ENCODE measurements around the gene C10orf143.

Gene C10orf143

DNA sequence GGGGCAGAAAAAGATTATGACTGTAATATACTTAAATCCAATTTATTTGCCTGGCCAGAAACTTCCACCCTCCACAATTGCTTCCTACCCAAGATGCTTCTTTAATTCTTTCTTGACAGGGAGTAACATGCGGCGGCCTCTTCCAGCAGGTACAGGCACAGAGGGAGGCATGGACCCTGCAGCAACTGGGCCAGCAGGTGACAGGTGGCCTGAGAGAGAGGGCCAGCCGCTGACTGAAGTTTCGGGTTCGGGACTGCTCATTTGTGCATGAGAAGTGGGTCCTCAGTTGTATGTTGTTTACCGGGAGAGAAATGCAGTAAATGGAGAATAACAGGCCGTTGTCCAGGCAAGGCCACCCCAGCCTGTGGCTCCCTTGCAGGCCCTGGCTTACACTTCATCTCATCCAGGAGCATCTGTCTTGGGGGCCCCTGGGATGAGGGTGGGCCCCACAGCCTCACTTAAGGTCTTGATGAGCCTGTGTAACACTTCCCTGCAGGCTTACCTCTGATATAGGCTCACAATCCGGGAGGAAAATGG is 72.5 kb downstream of the C10orf143 start:
- WGBS, 2 experiments: 94 to 96% methylated on average over 8 of the region's 8 CpGs
- Histone ChIP-seq H3K27me3 (ENCODE audit: control insufficient read depth, insufficient read depth, low read length, poor library complexity, severe bottlenecking) (no peaks in the 10 kb centered on the region), H3K9me3 (ENCODE audit: control insufficient read depth, low read length) (no peaks in the 10 kb centered on the region), H3K27ac (ENCODE audit: insufficient read depth, low read depth, low read length, poor library complexity, severe bottlenecking) (no peak overlapping the region), H3K36me3 (ENCODE audit: control insufficient read depth, insufficient read depth, low read length) (no peaks in the 10 kb centered on the region), H3K4me1 (ENCODE audit: control insufficient read depth, insufficient read depth, low read length) (no peaks in the 10 kb centered on the region), H3K4me3 (ENCODE audit: insufficient read depth, low read depth, low read length) (no peak overlapping the region)

- Histone ChIP-seq H3K9me3 (ENCODE audit: control insufficient read depth, low read length) (no peaks in the 10 kb centered on the region), H3K4me1 (ENCODE audit: control insufficient read depth, insufficient read depth, low read length) (no peaks in the 10 kb centered on the region), H3K36me3 (ENCODE audit: control insufficient read depth, insufficient read depth, low read length) (no peaks in the 10 kb centered on the region), H3K27ac (ENCODE audit: insufficient read depth, low read depth, low read length, poor library complexity, severe bottlenecking) (no peak overlapping the region), H3K4me3 (ENCODE audit: insufficient read depth, low read depth, low read length) (no peak overlapping the region), H3K27me3 (ENCODE audit: control insufficient read depth, insufficient read depth, low read length, poor library complexity, severe bottlenecking) (no peaks in the 10 kb centered on the region)
- WGBS, 2 experiments: 89% methylated on average over 14 of the region's 14 CpGs
Measured at GRCh38 chr10:130037169-130037661, 73.4 kb downstream of the C10orf143 start.

DNA sequence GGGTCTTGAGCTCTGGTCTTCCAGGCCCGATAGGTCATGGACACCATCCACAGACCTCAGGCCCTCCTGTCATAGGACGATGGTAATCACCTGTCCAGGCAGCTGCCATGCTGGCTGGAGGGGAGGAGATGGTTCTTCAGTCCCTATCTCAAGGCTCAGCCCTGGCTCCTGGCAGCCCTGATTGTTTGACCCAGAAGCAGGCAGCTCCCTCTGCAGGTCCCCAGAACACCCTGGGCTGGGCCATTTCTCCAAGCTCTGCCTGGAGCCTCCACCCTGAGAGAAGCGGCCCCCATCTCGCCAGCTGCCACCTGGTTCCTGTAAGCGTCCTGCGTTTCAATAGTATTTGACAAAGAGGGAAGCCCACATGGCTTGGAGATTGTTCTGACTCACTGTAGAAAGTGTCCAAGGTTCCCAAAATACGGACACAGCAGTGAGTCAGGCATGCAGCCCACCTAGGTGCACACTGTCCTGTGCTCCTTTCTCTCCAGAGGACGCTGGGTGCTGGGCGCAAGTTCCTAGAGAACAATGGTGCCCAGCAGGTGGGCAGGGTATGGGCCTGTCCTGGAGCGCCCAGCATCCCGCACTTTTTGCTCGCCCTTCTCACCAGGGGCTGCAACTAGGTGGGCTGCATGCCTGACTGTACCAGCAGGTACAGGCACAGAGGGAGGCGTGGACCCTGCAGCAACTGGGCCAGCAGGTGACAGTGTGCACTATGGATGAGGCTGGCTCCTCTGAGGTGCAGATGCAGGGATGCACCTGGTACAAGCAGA is 74.1 kb downstream of the C10orf143 start:
- no peak overlapping the region for H3K4me3 ChIP-seq (ENCODE audit: insufficient read depth, low read depth, low read length)
- H3K9me3 ChIP-seq (ENCODE audit: control insufficient read depth, low read length): no peaks in the 10 kb centered on the region
- no peaks in the 10 kb centered on the region for H3K27me3 ChIP-seq (ENCODE audit: control insufficient read depth, insufficient read depth, low read length, poor library complexity, severe bottlenecking)
- 92 to 93% methylated on average over 13 of the region's 13 CpGs for WGBS, 2 experiments
- H3K36me3 ChIP-seq (ENCODE audit: control insufficient read depth, insufficient read depth, low read length): no peaks in the 10 kb centered on the region
- H3K4me1 ChIP-seq (ENCODE audit: control insufficient read depth, insufficient read depth, low read length): no peaks in the 10 kb centered on the region
- H3K27ac ChIP-seq (ENCODE audit: insufficient read depth, low read depth, low read length, poor library complexity, severe bottlenecking): no peak overlapping the region

- no peak overlapping the region for H3K27ac ChIP-seq (ENCODE audit: insufficient read depth, low read depth, low read length, poor library complexity, severe bottlenecking)
- no peak overlapping the region for H3K4me3 ChIP-seq (ENCODE audit: insufficient read depth, low read depth, low read length)
- H3K36me3 ChIP-seq (ENCODE audit: control insufficient read depth, insufficient read depth, low read length): no peaks in the 10 kb centered on the region
- no peaks in the 10 kb centered on the region for H3K9me3 ChIP-seq (ENCODE audit: control insufficient read depth, low read length)
- H3K27me3 ChIP-seq (ENCODE audit: control insufficient read depth, insufficient read depth, low read length, poor library complexity, severe bottlenecking): no peaks in the 10 kb centered on the region
- WGBS, 2 experiments: 84 to 92% methylated on average over 2 to 3 of the region's 4 CpGs
- no peaks in the 10 kb centered on the region for H3K4me1 ChIP-seq (ENCODE audit: control insufficient read depth, insufficient read depth, low read length)
Measured at GRCh38 chr10:130029209-130029608, 81.4 kb downstream of the C10orf143 start.

- 94 to 97% methylated on average over 4 of the region's 4 CpGs for WGBS, 2 experiments
- Histone ChIP-seq H3K27me3 (ENCODE audit: control insufficient read depth, insufficient read depth, low read length, poor library complexity, severe bottlenecking) (no peaks in the 10 kb centered on the region), H3K27ac (ENCODE audit: insufficient read depth, low read depth, low read length, poor library complexity, severe bottlenecking) (no peak overlapping the region), H3K4me3 (ENCODE audit: insufficient read depth, low read depth, low read length) (no peak overlapping the region), H3K4me1 (ENCODE audit: control insufficient read depth, insufficient read depth, low read length) (no peaks in the 10 kb centered on the region), H3K9me3 (ENCODE audit: control insufficient read depth, low read length) (no peaks in the 10 kb centered on the region), H3K36me3 (ENCODE audit: control insufficient read depth, insufficient read depth, low read length) (no peaks in the 10 kb centered on the region)
Measured at GRCh38 chr10:130028465-130028819, 82.2 kb downstream of the C10orf143 start.

DNA sequence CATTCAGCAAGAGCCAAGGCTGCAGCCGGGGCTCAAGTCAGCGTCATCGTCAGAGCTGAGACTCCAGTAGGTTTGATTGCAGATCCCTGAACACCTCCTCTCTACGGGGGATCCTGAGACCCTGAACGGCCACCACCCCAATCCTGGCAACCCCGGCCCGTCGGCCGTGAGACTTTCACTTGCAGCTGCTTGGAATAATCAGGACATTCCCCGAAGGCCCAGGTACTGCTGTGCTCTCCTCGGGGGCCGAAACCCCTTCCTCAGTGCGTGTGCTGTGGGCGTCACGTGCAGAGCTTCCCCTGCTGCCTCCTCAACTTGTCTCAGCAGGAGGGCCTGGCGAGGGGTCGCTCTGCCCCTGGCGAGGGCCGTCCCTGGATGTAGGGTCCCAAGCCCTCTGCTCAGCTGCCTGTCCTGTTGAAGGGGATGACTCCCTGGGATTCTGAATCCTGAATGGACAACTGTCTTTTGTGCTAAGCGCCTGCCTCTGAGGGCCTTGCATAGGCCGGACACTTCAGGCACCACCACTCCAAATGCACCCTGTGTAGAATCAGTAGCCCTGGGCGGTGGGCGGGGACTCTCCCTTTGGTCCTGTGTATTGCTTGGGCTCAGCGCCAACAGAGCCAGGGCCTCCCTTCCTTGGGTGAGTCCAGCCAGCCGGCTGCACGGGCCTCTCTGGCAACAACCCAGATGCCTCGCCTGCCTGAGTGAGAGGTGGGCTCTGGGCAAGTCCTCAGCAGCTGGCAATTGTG is 82.7 kb downstream of the C10orf143 start:
- H3K4me3 ChIP-seq (ENCODE audit: insufficient read depth, low read depth, low read length): no peak overlapping the region
- H3K9me3 ChIP-seq (ENCODE audit: control insufficient read depth, low read length): no peaks in the 10 kb centered on the region
- no peaks in the 10 kb centered on the region for H3K4me1 ChIP-seq (ENCODE audit: control insufficient read depth, insufficient read depth, low read length)
- WGBS, 2 experiments: 89% methylated on average over 27 of the region's 27 CpGs
- H3K27me3 ChIP-seq (ENCODE audit: control insufficient read depth, insufficient read depth, low read length, poor library complexity, severe bottlenecking): no peaks in the 10 kb centered on the region
- H3K27ac ChIP-seq (ENCODE audit: insufficient read depth, low read depth, low read length, poor library complexity, severe bottlenecking): no peak overlapping the region
- no peaks in the 10 kb centered on the region for H3K36me3 ChIP-seq (ENCODE audit: control insufficient read depth, insufficient read depth, low read length)

- Histone ChIP-seq H3K36me3 (ENCODE audit: control insufficient read depth, insufficient read depth, low read length) (no peaks in the 10 kb centered on the region), H3K27ac (ENCODE audit: insufficient read depth, low read depth, low read length, poor library complexity, severe bottlenecking) (no peak overlapping the region), H3K4me1 (ENCODE audit: control insufficient read depth, insufficient read depth, low read length) (no peaks in the 10 kb centered on the region), H3K4me3 (ENCODE audit: insufficient read depth, low read depth, low read length) (no peak overlapping the region), H3K27me3 (ENCODE audit: control insufficient read depth, insufficient read depth, low read length, poor library complexity, severe bottlenecking) (no peaks in the 10 kb centered on the region), H3K9me3 (ENCODE audit: control insufficient read depth, low read length) (no peaks in the 10 kb centered on the region)
- WGBS, 2 experiments: 95 to 96% methylated on average over 28 of the region's 30 CpGs
Measured at GRCh38 chr10:130026670-130027456, 83.8 kb downstream of the C10orf143 start.

- H3K4me3 ChIP-seq (ENCODE audit: insufficient read depth, low read depth, low read length): no peak overlapping the region
- WGBS, 2 experiments: 89 to 93% methylated on average over 18 of the region's 18 CpGs
- no peaks in the 10 kb centered on the region for H3K36me3 ChIP-seq (ENCODE audit: control insufficient read depth, insufficient read depth, low read length)
- H3K27me3 ChIP-seq (ENCODE audit: control insufficient read depth, insufficient read depth, low read length, poor library complexity, severe bottlenecking): no peaks in the 10 kb centered on the region
- H3K4me1 ChIP-seq (ENCODE audit: control insufficient read depth, insufficient read depth, low read length): no peaks in the 10 kb centered on the region
- H3K9me3 ChIP-seq (ENCODE audit: control insufficient read depth, low read length): no peaks in the 10 kb centered on the region
- H3K27ac ChIP-seq (ENCODE audit: insufficient read depth, low read depth, low read length, poor library complexity, severe bottlenecking): no peak overlapping the region
Measured at GRCh38 chr10:130025811-130026485, 84.7 kb downstream of the C10orf143 start.

- 82 to 90% methylated on average over 1 of the region's 1 CpG for WGBS, 2 experiments
- H3K9me3 ChIP-seq (ENCODE audit: control insufficient read depth, low read length): no peaks in the 10 kb centered on the region
- H3K27ac ChIP-seq (ENCODE audit: insufficient read depth, low read depth, low read length, poor library complexity, severe bottlenecking): no peak overlapping the region
- no peaks in the 10 kb centered on the region for H3K27me3 ChIP-seq (ENCODE audit: control insufficient read depth, insufficient read depth, low read length, poor library complexity, severe bottlenecking)
- H3K36me3 ChIP-seq (ENCODE audit: control insufficient read depth, insufficient read depth, low read length): no peaks in the 10 kb centered on the region
- H3K4me1 ChIP-seq (ENCODE audit: control insufficient read depth, insufficient read depth, low read length): no peaks in the 10 kb centered on the region
- no peak overlapping the region for H3K4me3 ChIP-seq (ENCODE audit: insufficient read depth, low read depth, low read length)
Measured at GRCh38 chr10:130025326-130025725, 85.3 kb downstream of the C10orf143 start.
